CD4-positive, alpha-beta T cell (primary cell): Measurements from ENCODE around the gene LHFPL3. TPM values are rescaled to one million over a fixed set of nuclear protein-coding genes. Genes with fewer than 3 reads are reported as not detected.
A peak's percentile ranks its signal among the peaks of the same experiment; 100 is the strongest.

Experiments used
- ATAC-seq: fragments of 200-7000 bp; cut with Tn5 transposase; one replicate; pipeline ENCODE4 v1.10.0; 2022; ENCODE audit warnings: mild to moderate bottlenecking; ENCODE audit not compliant: poor library complexity
- CTCF ChIA-PET: fragments of 350-600 bp; sonication (Branson Sonifier 250); formaldehyde crosslinking; loops from one replicate; lab custom pipeline; 2021; ENCODE audit warnings: antibody characterized with exemption, inconsistent platforms; lab: Charles Lee
- POLR2A ChIA-PET: fragments of 350-600 bp; sonication (Branson Sonifier 250); formaldehyde crosslinking; loops from one replicate; lab custom pipeline; 2021; ENCODE audit warnings: antibody characterized with exemption, inconsistent platforms; lab: Charles Lee
- DNase-seq, 14 experiments: peaks; one replicate each; pipeline ENCODE4 v3.0.0-alpha.2; 2013 to 2020; ENCODE audit warnings: mixed read lengths in 2 of 14
- H3K27ac ChIP-seq, 2 donors: one replicate each; pipeline versions ENCODE4 v1.5.1 to v1.7.0; 2013; ENCODE audit warnings: low read length in 2 of 2, low read depth in 1 of 2, mild to moderate bottlenecking in 1 of 2
- H3K27me3 ChIP-seq, 2 experiments: 1 replicate in 1 of 2; 2 replicates in 1 of 2; pipeline versions ENCODE4 v1.6.1 to v1.7.0; 2013; ENCODE audit warnings: low read length in 2 of 2, control low read depth in 1 of 2, mild to moderate bottlenecking in 1 of 2, moderate library complexity in 1 of 2; ENCODE audit not compliant: insufficient read depth in 2 of 2, control insufficient read depth in 1 of 2
- H3K36me3 ChIP-seq: one replicate; pipeline ENCODE4 v1.6.1; 2013; ENCODE audit warnings: low read length, control low read depth; ENCODE audit not compliant: insufficient read depth
- H3K4me1 ChIP-seq: one replicate; pipeline ENCODE4 v1.6.1; 2013; ENCODE audit warnings: low read length, control low read depth; ENCODE audit not compliant: insufficient read depth
- H3K4me3 ChIP-seq: one replicate; pipeline ENCODE4 v1.5.1; 2013; ENCODE audit warnings: mild to moderate bottlenecking, low read length, moderate library complexity
- H3K9me3 ChIP-seq, 2 experiments: 1 replicate in 1 of 2; 2 replicates in 1 of 2; pipeline versions ENCODE4 v1.6.1 to v1.7.0; 2013; ENCODE audit warnings: low read length in 2 of 2, mild to moderate bottlenecking in 2 of 2, control low read depth in 1 of 2, moderate library complexity in 1 of 2; ENCODE audit not compliant: control insufficient read depth in 1 of 2, insufficient read depth in 1 of 2
- H3K27ac Mint-ChIP-seq: one replicate; pipeline ENCODE4 v1.8.0; 2020; ENCODE audit warnings: mixed read lengths
- H3K27me3 Mint-ChIP-seq: one replicate; pipeline ENCODE4 v1.8.0; 2021; ENCODE audit warnings: mixed read lengths
- H3K36me3 Mint-ChIP-seq: one replicate; pipeline ENCODE4 v1.8.0; 2021; ENCODE audit warnings: low read depth, mixed read lengths
- H3K4me1 Mint-ChIP-seq: one replicate; pipeline ENCODE4 v1.8.0; 2021; ENCODE audit warnings: low read depth, mixed read lengths
- H3K4me3 Mint-ChIP-seq: one replicate; pipeline ENCODE4 v1.8.0; 2020; ENCODE audit warnings: mild to moderate bottlenecking, mixed read lengths
- H3K9me3 Mint-ChIP-seq: one replicate; pipeline ENCODE4 v1.8.0; 2020; ENCODE audit warnings: mixed read lengths
- CTCF ChIP-seq: fragments of 200-600 bp; IDR thresholded peaks from one replicate; pipeline ENCODE4 v1.8.0; 2022; ENCODE audit warnings: antibody characterized with exemption, mild to moderate bottlenecking
- intact Hi-C, 2 experiments: fragments of 100-400 bp; cut with DNase I in 1 of 2; cut with micrococcal nuclease in 1 of 2; formaldehyde crosslinking; loops; one replicate each; pipeline versions ENCODE4 v1.15.1 to v1.9.0; 2023 to 2025; cut with DNase I, micrococcal nuclease
- total RNA-seq, 174 experiments: library from RNA in 2 of 174; stranded (reverse) in 2 of 174; gene quantifications; one replicate each; pipeline ENCODE4 v1.2.3 and lab custom pipeline; 2021 to 2026

LHFPL3 gene
- total RNA-seq, 2 experiments from 2014 or later: not detected

- Histone ChIP-seq H3K27me3 (no peaks in the 10 kb centered on the region), H3K4me3 (no peak overlapping the region), H3K27ac (no peak overlapping the region), H3K9me3 (no peaks in the 10 kb centered on the region), H3K4me1 (peaks cover 10% of the 10 kb centered on the region), H3K36me3 (no peaks in the 10 kb centered on the region)
- DNase-seq (no peak), ATAC-seq (no peak)
- Mint-ChIP-seq H3K4me3 (no peak overlapping the region), H3K9me3 (no peaks in the 10 kb centered on the region), H3K36me3 (no peaks in the 10 kb centered on the region), H3K4me1 (peaks cover 22% of the 10 kb centered on the region), H3K27me3 (no peaks in the 10 kb centered on the region), H3K27ac (no peak overlapping the region)
- POLR2A ChIA-PET: interaction anchor here (0.6 kb wide), 1 partner anchor 33 kb away, joined by 4 read pairs; no protein-coding TSS in a partner anchor
- CTCF ChIA-PET: no interaction called here
- intact Hi-C loops: loop anchor here in 1 of 2 experiments (2.0 kb wide), 1 partner anchor 16 kb away; no protein-coding TSS in a partner anchor
- TF ChIP-seq CTCF: no peak
Measured at GRCh38 chr7:104950754-104951153, 622.4 kb downstream of the LHFPL3 start.

GRCh38 chr7:104951546-104951945, 623.1 kb downstream of the LHFPL3 start:
- ChIA-PET POLR2A (no interaction called here), CTCF (no interaction called here)
- H3K27ac Mint-ChIP-seq: no peak overlapping the region
- H3K36me3 Mint-ChIP-seq: no peaks in the 10 kb centered on the region
- H3K9me3 Mint-ChIP-seq: no peaks in the 10 kb centered on the region
- no peak overlapping the region for H3K27ac ChIP-seq
- ATAC-seq (no peak), DNase-seq (peak in 1 of 14 experiments; percentile 33)
- H3K4me1 ChIP-seq: peaks cover 6% of the 10 kb centered on the region
- peaks cover 15% of the 10 kb centered on the region for H3K4me1 Mint-ChIP-seq
- no peak overlapping the region for H3K4me3 Mint-ChIP-seq
- no peak for TF ChIP-seq CTCF
- no peaks in the 10 kb centered on the region for H3K27me3 ChIP-seq
- H3K27me3 Mint-ChIP-seq: no peaks in the 10 kb centered on the region
- no peaks in the 10 kb centered on the region for H3K36me3 ChIP-seq
- intact Hi-C loops: loop anchor here in 1 of 2 experiments (2.0 kb wide), 1 partner anchor 15 kb away; no protein-coding TSS in a partner anchor
- no peaks in the 10 kb centered on the region for H3K9me3 ChIP-seq
- H3K4me3 ChIP-seq: no peak overlapping the region

- no peak overlapping the region for H3K4me3 ChIP-seq
- H3K27ac Mint-ChIP-seq: no peak overlapping the region
- H3K36me3 Mint-ChIP-seq: no peaks in the 10 kb centered on the region
- peaks cover 16% of the 10 kb centered on the region for H3K4me1 ChIP-seq
- H3K27ac ChIP-seq: no peak overlapping the region
- no peaks in the 10 kb centered on the region for H3K27me3 ChIP-seq
- no peaks in the 10 kb centered on the region for H3K9me3 ChIP-seq
- DNase-seq: no peak
- H3K4me1 Mint-ChIP-seq: peaks cover 16% of the 10 kb centered on the region
- intact Hi-C loops: no loop called here
- POLR2A ChIA-PET: no interaction called here
- CTCF ChIA-PET: interaction anchor here (0.7 kb wide), 1 partner anchor 93 kb away, joined by 3 read pairs; no protein-coding TSS in a partner anchor
- no peak overlapping the region for H3K4me3 Mint-ChIP-seq
- no peaks in the 10 kb centered on the region for H3K27me3 Mint-ChIP-seq
- no peak for ATAC-seq
- H3K36me3 ChIP-seq: no peaks in the 10 kb centered on the region
- H3K9me3 Mint-ChIP-seq: no peaks in the 10 kb centered on the region
- no peak for TF ChIP-seq CTCF
Measured at GRCh38 chr7:104955276-104955675, 626.9 kb downstream of the LHFPL3 start.

Other genes with a start within 250 kb of the LHFPL3 start
- gene ORC5, start 120.6 kb upstream of the LHFPL3 start, total RNA-seq: 1 to 10 TPM; 7.7 to 9.3 TPM